Coronary artery (tissue), 2 donors: ENCODE data around the gene STIMATE.

Source experiments
- DNase-seq: peaks from one replicate; pipeline ENCODE4 v3.0.0-alpha.2; 2017; ENCODE audit warnings: low spot score
- H3K27ac ChIP-seq, 2 donors: fragments of 200-600 bp; sonication (generic); one replicate each; pipeline ENCODE4 v1.5.1; 2016 to 2019
- H3K4me3 ChIP-seq: fragments of 200-600 bp; sonication (generic); 2 replicates; pipeline ENCODE4 v1.5.1; 2016; ENCODE audit warnings: mild to moderate bottlenecking, moderate library complexity
- CTCF ChIP-seq: fragments of 200-600 bp; sonication (generic); IDR thresholded peaks from one replicate; pipeline ENCODE4 v1.5.1; 2019; ENCODE audit warnings: antibody characterized with exemption

The STIMATE gene

GRCh38 chr3:52926554-52926953 lies 29.2 kb upstream of the STIMATE start:
- no peak for DNase-seq
- no peak overlapping the region for H3K4me3 ChIP-seq
- TF ChIP-seq CTCF, result no peak
- no peak overlapping the region for H3K27ac ChIP-seq

GRCh38 chr3:52925405-52926313 lies 28.3 kb upstream of the STIMATE start:
- Histone ChIP-seq H3K27ac (no peak overlapping the region), H3K4me3 (no peak overlapping the region)
- DNase-seq, result no peak
- no peak for TF ChIP-seq CTCF

GRCh38 chr3:52923963-52924362 lies 26.6 kb upstream of the STIMATE start:
- no peak for TF ChIP-seq CTCF
- Histone ChIP-seq H3K27ac (no peak overlapping the region), H3K4me3 (no peak overlapping the region)
- no peak for DNase-seq

GRCh38 chr3:52920841-52921240 lies 23.5 kb upstream of the STIMATE start:
- no peak overlapping the region for H3K4me3 ChIP-seq
- H3K27ac ChIP-seq, result no peak overlapping the region
- no peak for DNase-seq
- no peak for TF ChIP-seq CTCF

GRCh38 chr3:52917044-52917443 lies 19.7 kb upstream of the STIMATE start:
- Histone ChIP-seq H3K27ac (no peak overlapping the region), H3K4me3 (no peak overlapping the region)
- DNase-seq, result no peak
- TF ChIP-seq CTCF, result no peak

- peak overlapping the region; percentile 56 to 74 for H3K27ac ChIP-seq
- no peak for TF ChIP-seq CTCF
- H3K4me3 ChIP-seq, result no peak overlapping the region
- no peak for DNase-seq
Measured at GRCh38 chr3:52915294-52915693, 17.9 kb upstream of the STIMATE start.
